D721Med (cell line): ENCODE data around the gene APRT.
A peak's percentile ranks its signal among the peaks of the same experiment; 100 is the strongest.
"Not testable (repeated sequence)": the region's sequence is repeated elsewhere in the genome, so short reads cannot be mapped to it uniquely, and the experiment has no call there.

Source experiments
- DNase-seq: peaks from one replicate; pipeline ENCODE4 v3.0.0; 2011; ENCODE audit warnings: low spot score; ENCODE audit not compliant: insufficient read length
- FAIRE-seq: peaks from 2 replicates; lab custom pipeline; 2011; peaks lifted over from hg19 to GRCh38; lab: Jason Lieb, UNC
- CTCF ChIP-seq: IDR thresholded peaks from 2 replicates; pipeline ENCODE4 v1.5.1; 2012; ENCODE audit warnings: mild to moderate bottlenecking, control low read depth; ENCODE audit not compliant: insufficient read depth; ENCODE audit errors: missing control alignments

Gene APRT

GRCh38 chr16:88792078-88792550, 19.6 kb downstream of the APRT start:
- FAIRE-seq (no peak), DNase-seq (no peak)
- TF ChIP-seq CTCF, result no peak

GRCh38 chr16:88790312-88791211, 21.2 kb downstream of the APRT start:
- DNase-seq (no peak), FAIRE-seq (no peak)
- TF ChIP-seq CTCF, result no peak

GRCh38 chr16:88789594-88789993, 22.1 kb downstream of the APRT start:
- DNase-seq (no peak), FAIRE-seq (no peak)
- TF ChIP-seq CTCF, result no peak

GRCh38 chr16:88788749-88789148, 23.0 kb downstream of the APRT start:
- not testable (repeated sequence) for FAIRE-seq, DNase-seq

GRCh38 chr16:88787579-88788314, 24.0 kb downstream of the APRT start:
- no peak for TF ChIP-seq CTCF
- FAIRE-seq, result no peak
- no peak for DNase-seq

GRCh38 chr16:88785106-88785924, 26.4 kb downstream of the APRT start, which contains the start of gene PIEZO1:
Gene PIEZO1 (minus strand): TSS chr16:88785220. CDS start chr16:88784964, 256 bp downstream.
- DNase-seq (no peak), FAIRE-seq (no peak)
- TF ChIP-seq CTCF, result peak; percentile 68

- no peak for DNase-seq
- TF ChIP-seq CTCF, result no peak
- no peak for FAIRE-seq
These were observed 26.9 kb downstream of the APRT start for GRCh38 chr16:88784856-88785105.
